Testis (tissue), 3 donors: ENCODE results near the gene PLEKHD1. TPM values are rescaled to one million over a fixed set of nuclear protein-coding genes. Genes with fewer than 3 reads are reported as not detected.

Experiments
- DNase-seq: peaks from one replicate; pipeline ENCODE4 v3.0.0-alpha.2; 2019
- H3K27ac ChIP-seq, 2 donors: fragments of 200-600 bp; sonication (generic); one replicate each; pipeline ENCODE4 v1.5.1; 2019
- H3K27me3 ChIP-seq: fragments of 200-600 bp; sonication (generic); one replicate; pipeline ENCODE4 v1.5.1; 2019
- H3K36me3 ChIP-seq: fragments of 200-600 bp; sonication (generic); one replicate; pipeline ENCODE4 v1.5.1; 2017; ENCODE audit warnings: low read depth; ENCODE audit errors: missing control alignments
- H3K4me1 ChIP-seq: fragments of 200-600 bp; sonication (generic); one replicate; pipeline ENCODE4 v1.5.1; 2019
- H3K4me3 ChIP-seq, 2 donors: fragments of 200-600 bp; sonication (generic); one replicate each; pipeline ENCODE4 v1.5.1; 2017 to 2019
- H3K9me3 ChIP-seq: fragments of 200-600 bp; sonication (generic); one replicate; pipeline ENCODE4 v1.5.1; 2017
- CTCF ChIP-seq, 3 experiments: fragments of 450-650 bp in 2 of 3; fragments of 200-600 bp in 1 of 3; sonication (generic) in 1 of 3; IDR thresholded peaks; one replicate each; pipeline ENCODE4 v1.5.1; 2016 to 2019; ENCODE audit warnings: antibody characterized with exemption in 3 of 3, mild to moderate bottlenecking in 2 of 3, moderate library complexity in 1 of 3
- POLR2A ChIP-seq: fragments of 450-650 bp; IDR thresholded peaks from one replicate; pipeline ENCODE4 v1.6.1; 2017; ENCODE audit warnings: antibody characterized with exemption, mild to moderate bottlenecking, moderate library complexity
- WGBS, 2 donors: methylation state at CpG; one replicate each; pipeline ENCODE4 v1.1.5; 2018; 5-methylcytosine and 5-hydroxymethylcytosine counted together
- intact Hi-C: fragments of 100-400 bp; cut with DNase I; formaldehyde crosslinking; loops from one replicate; pipeline ENCODE4 v1.15.1; 2023; ENCODE audit warnings: low total_unique reads
- polyA plus RNA-seq: library from polyadenylated mRNA; stranded (reverse); fragments of 350-450 nt; fragmentation: Illumina TruSeq; extraction: RNeasy Lipid Tissue Mini Kit (QIAGEN cat#74804); gene quantifications from one replicate; pipeline ENCODE4 v1.2.3, GENCODE V29; 2014; ENCODE audit warnings: low read depth, low replicate concordance; ENCODE audit not compliant: insufficient read depth
- total RNA-seq, 2 donors: library from RNA; depleted of rRNA; stranded (reverse); fragments of >200 nt; gene quantifications; one replicate each; pipeline ENCODE4 v1.2.3, GENCODE V29; 2016

PLEKHD1 gene
- total and polyA plus RNA-seq, 3 donors from 2014 or later: 0.87 to 1.9 (median 1.1) TPM

GRCh38 chr14:69547701-69548348 lies 63.3 kb downstream of the PLEKHD1 start:
- WGBS, 2 donors: 2 to 7% methylated on average over 23 to 46 of the region's 46 CpGs
- Histone ChIP-seq H3K4me1 (peaks cover 5% of the 10 kb centered on the region), H3K4me3 (peak overlapping the region in 1 of 2 donors; percentile 48), H3K27ac (no peak overlapping the region), H3K9me3 (no peaks in the 10 kb centered on the region), H3K36me3 (no peaks in the 10 kb centered on the region), H3K27me3 (no peaks in the 10 kb centered on the region)
- TF ChIP-seq POLR2A (no peak), CTCF (IDR thresholded peaks at IDR 0.05) (peak in 2 of 3 experiments; percentile 45 to 64)
- DNase-seq: peak; percentile 37
- intact Hi-C loops: no loop called here

GRCh38 chr14:69548566-69548965 lies 64.0 kb downstream of the PLEKHD1 start:
- Histone ChIP-seq H3K27me3 (no peaks in the 10 kb centered on the region), H3K36me3 (no peaks in the 10 kb centered on the region), H3K4me1 (peaks cover 5% of the 10 kb centered on the region), H3K4me3 (no peak overlapping the region), H3K9me3 (no peaks in the 10 kb centered on the region), H3K27ac (no peak overlapping the region)
- intact Hi-C loops: no loop called here
- WGBS, 2 donors: 41 to 65% methylated on average over 8 of the region's 8 CpGs
- no peak for DNase-seq
- TF ChIP-seq POLR2A (no peak), CTCF (IDR thresholded peaks at IDR 0.05) (no peak)

GRCh38 chr14:69551511-69551910 lies 67.0 kb downstream of the PLEKHD1 start:
- intact Hi-C loops: no loop called here
- peaks cover 5% of the 10 kb centered on the region for H3K4me1 ChIP-seq
- no peaks in the 10 kb centered on the region for H3K27me3 ChIP-seq
- H3K9me3 ChIP-seq: no peaks in the 10 kb centered on the region
- no peaks in the 10 kb centered on the region for H3K36me3 ChIP-seq
- 80 to 87% methylated on average over 2 of the region's 2 CpGs for WGBS, 2 donors
- H3K27ac ChIP-seq: no peak overlapping the region
- H3K4me3 ChIP-seq: no peak overlapping the region
- TF ChIP-seq CTCF (IDR thresholded peaks at IDR 0.05): no peak
- TF ChIP-seq POLR2A: no peak
- no peak for DNase-seq

- 67 to 85% methylated on average over 1 of the region's 1 CpG for WGBS, 2 donors
- intact Hi-C loops: no loop called here
- Histone ChIP-seq H3K9me3 (no peaks in the 10 kb centered on the region), H3K27ac (no peak overlapping the region), H3K27me3 (no peaks in the 10 kb centered on the region), H3K36me3 (no peaks in the 10 kb centered on the region), H3K4me3 (no peak overlapping the region), H3K4me1 (no peaks in the 10 kb centered on the region)
- TF ChIP-seq CTCF (IDR thresholded peaks at IDR 0.05) (no peak), POLR2A (no peak)
- DNase-seq: no peak
Measured at GRCh38 chr14:69553252-69553651, 68.7 kb downstream of the PLEKHD1 start.

- no peak for TF ChIP-seq CTCF (IDR thresholded peaks at IDR 0.05)
- TF ChIP-seq POLR2A: no peak
Measured at GRCh38 chr14:69554500-69554899, 70.0 kb downstream of the PLEKHD1 start.

More at GRCh38 chr14:69554500-69554899, 70.0 kb downstream of the PLEKHD1 start:
- Histone ChIP-seq H3K27me3 (no peaks in the 10 kb centered on the region), H3K36me3 (no peaks in the 10 kb centered on the region), H3K27ac (no peak overlapping the region), H3K9me3 (no peaks in the 10 kb centered on the region), H3K4me3 (no peak overlapping the region), H3K4me1 (no peaks in the 10 kb centered on the region)
- intact Hi-C loops: no loop called here
- DNase-seq: peak; percentile 23
- 61 to 62% methylated on average over 4 of the region's 4 CpGs for WGBS, 2 donors
